Posterior vena cava (tissue), 2 donors: ENCODE data around the gene KIRREL3. TPM values are rescaled to one million over a fixed set of nuclear protein-coding genes. Genes with fewer than 3 reads are reported as not detected.

ENCODE experiments used
- DNase-seq: peaks from one replicate; pipeline ENCODE4 v3.0.0-alpha.2; 2020; ENCODE audit warnings: low spot score
- intact Hi-C, 2 donors: fragments of 100-400 bp; cut with DNase I; formaldehyde crosslinking; loops; one replicate each; pipeline versions ENCODE4 v1.14.1 to v1.14.2; 2022 to 2023
- total RNA-seq, 2 donors: library from RNA; stranded (reverse); fragmentation: NEBNext Ultra II Directional; extraction: Animal tissue kit (Norgen Biotek cat#: 25700); gene quantifications; one replicate each; pipeline ENCODE4 v1.2.1, GENCODE V29; 2021
- donor health status: DM: yes; HTN: yes; CAD: no.
- donor health status: DM: yes; HTN: yes; CAD: no.

KIRREL3 gene
- total RNA-seq, 2 donors from 2014 or later: 0.10 to 0.74 TPM

DNA sequence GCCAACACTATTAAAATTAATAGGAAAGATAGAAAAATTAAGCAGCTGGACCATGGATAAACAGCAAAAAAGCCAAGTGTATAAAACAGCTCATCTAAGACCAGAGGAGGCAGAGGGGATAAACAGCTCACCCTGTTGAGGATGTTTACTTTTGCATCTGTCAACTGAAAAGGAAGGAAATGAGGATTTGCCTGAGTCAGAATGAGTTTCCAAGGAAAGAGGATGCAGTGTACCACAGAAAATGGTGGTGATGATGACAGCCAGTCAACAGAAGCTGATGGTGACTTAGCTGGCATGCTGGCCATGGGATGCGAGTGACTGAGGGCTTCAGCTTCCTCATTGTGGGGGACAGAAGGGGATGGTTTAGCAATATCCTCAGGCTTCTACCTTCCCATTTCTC lies 183.5 kb downstream of the KIRREL3 start:
- intact Hi-C loops: no loop called here
- DNase-seq: no peak

- DNase-seq: no peak
Measured at GRCh38 chr11:126816645-126817044, 183.9 kb downstream of the KIRREL3 start.

GRCh38 chr11:126815111-126815510 lies 185.5 kb downstream of the KIRREL3 start:
- no peak for DNase-seq
- intact Hi-C loops: no loop called here

More at GRCh38 chr11:126816645-126817044, 183.9 kb downstream of the KIRREL3 start:
- intact Hi-C loops: no loop called here

GRCh38 chr11:126810776-126811175 lies 189.8 kb downstream of the KIRREL3 start:
- DNase-seq: no peak
- intact Hi-C loops: no loop called here

GRCh38 chr11:126809514-126810289 lies 190.9 kb downstream of the KIRREL3 start:
- intact Hi-C loops: no loop called here
- no peak for DNase-seq

DNA sequence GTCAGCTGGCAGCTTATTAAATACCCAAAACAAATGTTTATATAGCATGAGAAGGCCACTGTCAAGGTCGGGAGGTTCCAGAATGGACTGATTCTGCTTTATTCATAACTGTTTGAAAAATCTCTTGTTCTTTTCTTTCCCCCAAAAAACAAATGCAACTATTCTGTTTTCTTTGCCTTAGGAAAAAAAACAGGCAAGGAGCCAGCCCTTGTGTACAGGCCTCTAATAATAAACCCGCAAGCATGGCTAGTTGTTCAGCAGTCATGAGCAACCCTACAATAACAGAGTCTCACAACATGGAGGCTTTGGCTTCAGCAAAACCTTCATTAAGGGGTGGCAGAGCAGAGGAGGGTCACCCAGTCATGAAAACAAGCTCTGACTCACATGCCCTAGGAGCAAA lies 191.7 kb downstream of the KIRREL3 start:
- intact Hi-C loops: no loop called here
- DNase-seq: no peak

DNA sequence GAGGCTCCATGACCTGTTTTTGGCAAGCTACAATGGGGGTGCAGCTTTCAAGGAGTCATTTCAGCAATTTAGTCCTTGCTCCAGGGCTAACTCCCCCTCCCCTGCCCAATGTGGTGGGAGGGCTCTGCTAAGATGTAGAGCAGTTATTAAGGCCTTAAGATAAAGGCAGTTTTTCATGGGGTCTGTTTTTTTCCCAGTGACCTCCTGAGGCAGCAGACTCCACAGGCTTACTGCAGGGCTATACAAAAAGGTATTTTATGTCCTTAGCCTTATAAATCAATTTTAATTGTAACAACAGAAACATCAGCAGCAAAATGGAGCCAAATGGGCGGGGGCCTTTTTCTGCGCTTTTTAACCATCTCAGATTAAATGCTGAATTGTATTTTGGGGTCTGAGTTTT lies 192.3 kb downstream of the KIRREL3 start:
- no peak for DNase-seq
- intact Hi-C loops: no loop called here

DNA sequence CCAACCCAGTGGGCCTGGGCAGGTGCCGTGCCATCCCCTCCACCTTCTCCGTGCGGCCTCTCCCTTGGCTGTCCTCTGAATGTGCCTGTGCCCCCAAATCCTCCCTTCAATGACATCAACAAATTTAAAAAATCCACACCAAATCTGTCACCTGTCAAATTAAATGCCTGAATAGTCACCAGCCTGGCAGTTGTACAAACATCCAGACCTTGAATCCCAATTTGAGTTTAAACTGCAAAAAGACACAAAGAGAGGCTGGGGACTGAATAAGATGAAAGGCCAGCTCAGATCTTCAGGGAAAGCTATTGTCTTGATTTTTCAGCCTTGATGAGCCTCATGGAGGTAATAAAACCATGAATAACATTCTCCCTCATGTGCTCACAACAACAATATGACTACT lies 194.7 kb downstream of the KIRREL3 start:
- intact Hi-C loops: no loop called here
- no peak for DNase-seq

DNA sequence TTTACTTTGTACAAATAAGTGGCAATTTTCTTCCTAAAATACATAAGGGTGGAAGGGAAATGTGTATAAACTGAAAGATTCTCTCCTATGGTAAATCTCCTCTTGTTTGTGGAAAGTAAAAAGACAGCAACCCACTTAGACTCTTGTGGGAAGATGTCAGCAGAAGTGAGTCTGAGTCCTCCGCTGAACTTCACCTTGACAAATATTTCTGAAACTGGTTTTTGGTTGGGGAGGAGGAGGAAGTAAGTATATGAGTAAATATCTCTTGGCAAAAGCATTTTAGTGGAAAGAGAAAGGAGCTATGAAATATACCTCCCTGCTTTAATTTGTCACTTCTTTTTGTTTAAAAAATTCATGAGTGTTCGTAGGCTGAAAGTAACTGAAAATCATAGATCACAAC lies 196.2 kb downstream of the KIRREL3 start:
- intact Hi-C loops: no loop called here

DNA sequence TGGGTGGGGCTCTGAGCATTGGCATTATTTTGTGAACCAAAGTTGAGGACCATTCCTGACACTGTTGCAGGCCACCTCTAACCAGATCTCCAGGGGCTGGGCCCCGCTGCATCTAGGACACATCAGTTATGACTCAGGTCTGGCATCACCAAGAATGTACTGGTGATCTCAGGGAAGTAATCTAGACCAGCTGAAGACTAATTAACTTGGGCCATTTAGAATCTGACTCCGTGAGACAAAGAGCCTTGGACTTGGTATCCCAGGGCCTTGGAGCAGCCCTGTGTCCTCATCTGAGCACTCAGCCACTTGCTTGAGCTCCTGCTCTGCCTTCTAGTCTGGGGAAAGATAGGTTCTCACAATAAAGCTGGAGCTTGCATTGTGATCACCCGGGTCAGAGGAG lies 200.6 kb downstream of the KIRREL3 start:
- DNase-seq: no peak
- intact Hi-C loops: no loop called here

More for the DNA sequence above, 196.2 kb downstream of the KIRREL3 start:
- DNase-seq: no peak

GRCh38 chr11:126797457-126798169 lies 203.0 kb downstream of the KIRREL3 start:
- intact Hi-C loops: no loop called here
- no peak for DNase-seq

GRCh38 chr11:126793596-126793995 lies 207.0 kb downstream of the KIRREL3 start:
- intact Hi-C loops: no loop called here
- DNase-seq: no peak

DNA sequence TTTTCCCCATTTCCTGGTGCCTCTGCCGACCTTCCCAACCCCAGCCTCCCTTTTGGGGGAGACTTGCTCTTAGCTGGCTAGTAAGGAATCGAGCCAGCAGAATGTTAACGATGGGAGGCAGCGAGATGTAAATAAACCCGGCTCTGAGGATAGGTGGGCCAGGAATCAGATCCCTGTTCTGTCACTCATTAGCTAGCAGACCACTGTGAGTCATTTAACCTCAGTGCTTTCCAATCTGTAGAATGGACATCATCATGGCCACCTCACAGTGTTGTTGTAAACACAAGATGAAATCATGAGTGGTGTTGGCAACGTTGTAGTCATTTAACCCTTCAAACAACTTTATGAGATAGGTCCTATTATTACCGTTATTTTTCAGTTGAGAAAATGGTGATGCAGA lies 208.6 kb downstream of the KIRREL3 start:
- no peak for DNase-seq
- intact Hi-C loops: no loop called here

- intact Hi-C loops: no loop called here
- no peak for DNase-seq
Measured at GRCh38 chr11:126791446-126791845, 209.1 kb downstream of the KIRREL3 start.

DNA sequence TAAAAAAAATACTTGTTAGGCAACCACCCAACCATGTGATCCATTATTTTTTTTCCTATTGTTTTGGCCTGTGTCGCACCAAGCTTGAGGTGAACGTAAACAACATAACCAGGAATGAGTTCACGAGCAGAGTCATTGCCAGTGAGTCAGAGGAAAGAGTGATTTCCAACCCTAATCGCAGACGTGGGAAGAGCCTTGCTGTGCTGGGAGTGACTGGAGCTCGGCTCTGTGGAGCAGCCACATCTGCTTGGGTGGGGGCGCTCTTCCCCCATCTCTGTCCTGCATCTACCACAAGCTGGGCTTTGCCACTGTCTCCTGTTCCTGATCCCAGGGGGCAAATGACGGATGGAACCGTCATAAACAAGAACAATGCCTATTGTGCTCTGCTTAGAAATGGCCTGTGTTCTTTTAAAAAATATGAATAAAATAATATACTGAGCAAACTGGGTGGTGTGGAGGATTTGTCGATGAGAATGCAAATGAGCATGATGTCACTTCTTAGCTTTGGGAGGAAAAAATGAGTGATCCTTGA lies 210.0 kb downstream of the KIRREL3 start:
- intact Hi-C loops: no loop called here
- DNase-seq: no peak

DNA sequence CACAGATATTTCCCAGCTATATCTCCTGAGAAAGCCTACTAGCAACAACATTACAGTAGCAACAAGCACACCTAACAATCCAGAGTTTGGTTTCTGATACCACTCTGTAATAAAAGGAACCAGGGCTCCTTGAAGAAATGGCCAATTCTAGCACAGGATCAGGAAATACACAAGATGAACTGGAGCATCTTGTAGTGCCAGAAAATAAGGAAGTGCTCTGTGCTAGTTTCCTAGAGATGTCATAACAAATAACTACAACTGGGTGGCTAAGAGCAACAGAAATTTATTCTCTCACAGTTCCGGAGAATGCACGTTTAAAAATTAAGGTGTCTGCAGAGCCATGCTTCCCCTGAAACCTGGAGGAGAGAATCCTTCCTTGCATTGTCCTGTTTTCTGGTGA lies 217.8 kb downstream of the KIRREL3 start:
- intact Hi-C loops: no loop called here
- no peak for DNase-seq

GRCh38 chr11:126781942-126782341 lies 218.6 kb downstream of the KIRREL3 start:
- no peak for DNase-seq
- intact Hi-C loops: no loop called here

DNA sequence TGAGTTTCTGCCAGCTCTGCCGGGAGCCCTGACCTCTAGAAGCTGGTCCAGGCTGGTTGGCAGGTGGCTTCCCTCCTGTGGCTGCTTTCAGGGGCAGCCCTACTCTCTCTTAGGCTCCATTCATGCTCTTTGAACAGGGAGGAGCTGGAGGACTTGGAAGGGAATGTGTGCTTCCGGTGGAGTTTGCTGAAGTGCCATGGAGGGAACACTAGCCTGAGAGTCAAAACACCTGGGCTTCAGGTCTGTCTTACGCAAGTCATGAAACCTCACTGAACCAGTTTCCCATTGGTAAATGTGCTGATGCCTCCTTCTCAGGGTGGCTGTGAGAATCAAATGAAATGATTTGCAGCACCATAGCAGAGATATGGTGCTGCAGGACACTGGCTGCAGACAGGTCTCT lies 224.5 kb downstream of the KIRREL3 start:
- intact Hi-C loops: no loop called here
- no peak for DNase-seq

GRCh38 chr11:126772267-126772666 lies 228.3 kb downstream of the KIRREL3 start:
- DNase-seq: no peak
- intact Hi-C loops: no loop called here

- intact Hi-C loops: no loop called here
- DNase-seq: no peak
Measured at GRCh38 chr11:126768702-126769101, 231.9 kb downstream of the KIRREL3 start.

GRCh38 chr11:126766440-126766839 lies 234.1 kb downstream of the KIRREL3 start:
- intact Hi-C loops: no loop called here
- no peak for DNase-seq
